HepG2 (cell line): ENCODE data around the gene SERTAD2. TPM values are rescaled to one million over a fixed set of nuclear protein-coding genes. Genes with fewer than 3 reads are reported as not detected.

Source experiments
- ATAC-seq: fragments of 200-7000 bp; cut with Tn5 transposase; 3 replicates; pipeline ENCODE4 v1.9.1; 2020; ENCODE audit warnings: mild to moderate bottlenecking, moderate library complexity
- BruUV-seq: library from RNA; stranded (reverse); fragments of 400-500 nt; replicated peaks from 2 replicates; lab custom pipeline; 2021; lab: Mats Ljungman, UMichigan
- CTCF ChIA-PET: fragments of 300-600 bp; formaldehyde crosslinking; extraction: SDS; loops from one replicate; lab custom pipeline; 2021; ENCODE audit warnings: low total read pairs, inconsistent platforms, low intra/inter-chr PET ratio; lab: Yijun Ruan, JAX
- POLR2A ChIA-PET: fragments of 350-600 bp; sonication (Branson Sonifier 250); formaldehyde crosslinking; loops from one replicate; lab custom pipeline; 2020; ENCODE audit warnings: antibody characterized with exemption, inconsistent platforms; lab: Yijun Ruan, JAX
- DNase-seq: peaks from one replicate; pipeline ENCODE4 v3.0.0-alpha.2; 2015; ENCODE audit warnings: low spot score
- FAIRE-seq: peaks from 3 replicates; lab custom pipeline; 2011; peaks lifted over from hg19 to GRCh38; lab: Jason Lieb, UNC
- H2AFZ ChIP-seq: one replicate; pipeline ENCODE4 v1.6.1; 2011; ENCODE audit warnings: low read length, inconsistent platforms
- H3K27ac ChIP-seq: fragments of 300-600 bp; 3 replicates; pipeline ENCODE4 v1.8.0; 2011; ENCODE audit warnings: mixed run types, mild to moderate bottlenecking, mixed read lengths, low read length, inconsistent platforms; ENCODE audit not compliant: insufficient read depth; ENCODE audit errors: extremely low read length
- H3K27me3 ChIP-seq, 2 experiments: fragments of 200-600 bp in 1 of 2; 2 replicates in 1 of 2; 3 replicates in 1 of 2; pipeline versions ENCODE4 v1.6.0 to v1.8.0; 2011; ENCODE audit warnings: low read length in 2 of 2, mild to moderate bottlenecking in 2 of 2, moderate library complexity in 2 of 2, inconsistent platforms in 1 of 2; ENCODE audit not compliant: insufficient read depth in 2 of 2, control insufficient read depth in 1 of 2
- H3K36me3 ChIP-seq, 2 experiments: fragments of 200-600 bp in 1 of 2; replicated peaks in 1 of 2; 2 replicates in 1 of 2; 3 replicates in 1 of 2; pipeline versions ENCODE4 v1.5.1 to v1.8.0; 2011; ENCODE audit warnings: low read length in 2 of 2, inconsistent platforms in 1 of 2; ENCODE audit not compliant: insufficient read depth in 2 of 2, control insufficient read depth in 1 of 2
- H3K4me1 ChIP-seq: 2 replicates; pipeline ENCODE4 v1.5.1; 2012; ENCODE audit warnings: low read length, inconsistent platforms; ENCODE audit not compliant: insufficient read depth
- H3K4me2 ChIP-seq: 2 replicates; pipeline ENCODE4 v1.6.0; 2011; ENCODE audit warnings: low read depth, low read length, inconsistent platforms
- H3K4me3 ChIP-seq, 3 experiments: fragments of 200-600 bp in 1 of 3; sonication (generic), shearing (Covaris generic) in 1 of 3; replicated peaks in 1 of 3; 2 replicates each; pipeline ENCODE4 v1.5.1; 2011 to 2016; ENCODE audit warnings: low read length in 3 of 3, inconsistent platforms in 2 of 3, low read depth in 2 of 3, mild to moderate bottlenecking in 2 of 3, control low read depth in 1 of 3, mixed read lengths in 1 of 3; ENCODE audit not compliant: insufficient read depth in 1 of 3
- H3K79me2 ChIP-seq: one replicate; pipeline ENCODE4 v1.6.1; 2011; ENCODE audit warnings: low read length, inconsistent platforms; ENCODE audit not compliant: insufficient read depth
- H3K9ac ChIP-seq: 2 replicates; pipeline ENCODE4 v1.6.0; 2011; ENCODE audit warnings: mild to moderate bottlenecking, low read depth, low read length, inconsistent platforms; ENCODE audit not compliant: insufficient read depth
- H3K9me3 ChIP-seq: 2 replicates; pipeline ENCODE4 v1.5.1; 2012; ENCODE audit warnings: mild to moderate bottlenecking, low read length
- H4K20me1 ChIP-seq: 2 replicates; pipeline ENCODE4 v1.6.0; 2011; ENCODE audit warnings: inconsistent platforms, mild to moderate bottlenecking, low read length, moderate library complexity; ENCODE audit not compliant: insufficient read depth
- FIP1L1 ChIP-seq: fragments of 200-400 bp; formaldehyde crosslinking; IDR thresholded peaks from 2 replicates; pipeline ENCODE4 v1.6.1; 2018; ENCODE audit warnings: low read depth, mild to moderate bottlenecking, low read length, moderate library complexity, borderline replicate concordance; ENCODE audit not compliant: insufficient read depth
- PHB2 ChIP-seq: fragments of 450-650 bp; IDR thresholded peaks from 2 replicates; pipeline ENCODE4 v1.6.1; 2018; ENCODE audit not compliant: partially characterized antibody
- RBM22 ChIP-seq: fragments of 200-400 bp; formaldehyde crosslinking; optimal IDR thresholded peaks from 2 replicates; pipeline ENCODE3; 2017; ENCODE audit warnings: mild to moderate bottlenecking, low read length, moderate library complexity
- ZBTB7A ChIP-seq: sonication (generic); formaldehyde crosslinking; IDR thresholded peaks from 2 replicates; pipeline ENCODE4 v1.8.0; 2022; ENCODE audit warnings: mild to moderate bottlenecking, missing genetic modification reagents
- ZNF562 ChIP-seq: sonication (generic); formaldehyde crosslinking; IDR thresholded peaks from 2 replicates; pipeline ENCODE4 v1.8.0; 2022; ENCODE audit warnings: missing genetic modification reagents, borderline replicate concordance
- ZNF670 ChIP-seq: sonication (generic); formaldehyde crosslinking; IDR thresholded peaks from 2 replicates; pipeline ENCODE4 v1.8.0; 2022; ENCODE audit warnings: mild to moderate bottlenecking, missing genetic modification reagents, borderline replicate concordance
- ZSCAN21 ChIP-seq: sonication (generic); formaldehyde crosslinking; IDR thresholded peaks from 2 replicates; pipeline ENCODE4 v1.8.0; 2022; ENCODE audit warnings: mild to moderate bottlenecking, missing genetic modification reagents, moderate library complexity, borderline replicate concordance
- WGBS: methylation state at CpG from one replicate; pipeline ENCODE4 v1.1.6; 2017; ENCODE audit warnings: low lambda C conversion rate; 5-methylcytosine and 5-hydroxymethylcytosine counted together
- in situ Hi-C: cut with HindIII; loops from 2 replicates; pipeline ENCODE4 v1.10.0; 2017; ENCODE audit warnings: low pct_unique_long_range_greater_than_20kb; ENCODE audit not compliant: extremely low pct_ligation_motif_present
- intact Hi-C: fragments of 100-400 bp; cut with micrococcal nuclease; formaldehyde crosslinking; loops from one replicate; pipeline ENCODE4 v1.10.0; 2022; ENCODE audit not compliant: unreplicated experiment
- polyA plus RNA-seq, 8 experiments: library from polyadenylated mRNA; depleted of rRNA in 3 of 8; stranded (reverse) in 7 of 8; unstranded in 1 of 8; fragments of >200 nt; fragmentation: Illumina TruSeq in 4 of 8; extraction: Trizol in 4 of 8; gene quantifications; 2 replicates each; pipeline versions ENCODE4 v1.2.1 to v1.2.3, GENCODE V29; 2011 to 2016; ENCODE audit warnings: low read depth in 4 of 8, missing spikeins in 1 of 8, mixed read lengths in 1 of 8; ENCODE audit not compliant: insufficient read depth in 1 of 8
- total RNA-seq, 5 experiments: library from RNA; depleted of rRNA; stranded (reverse); fragments of >200 nt; fragmentation: Illumina TruSeq; extraction: Trizol; gene quantifications; 2 replicates each; pipeline ENCODE4 v1.2.3, GENCODE V29; 2016; ENCODE audit warnings: low read depth in 1 of 5
- TF ChIP-seq, protein P1 (sequence below): sonication (generic); formaldehyde crosslinking; IDR thresholded peaks from 2 replicates; pipeline ENCODE4 v1.8.1; 2023; ENCODE audit warnings: missing genetic modification reagents, inconsistent platforms, borderline replicate concordance

SERTAD2 gene
- total and polyA plus RNA-seq, 2 of the 13 experiments (the other 11 are each of a cell fraction or from before 2014, with no cell fraction given), result 6.7 to 22.6 TPM

DNA sequence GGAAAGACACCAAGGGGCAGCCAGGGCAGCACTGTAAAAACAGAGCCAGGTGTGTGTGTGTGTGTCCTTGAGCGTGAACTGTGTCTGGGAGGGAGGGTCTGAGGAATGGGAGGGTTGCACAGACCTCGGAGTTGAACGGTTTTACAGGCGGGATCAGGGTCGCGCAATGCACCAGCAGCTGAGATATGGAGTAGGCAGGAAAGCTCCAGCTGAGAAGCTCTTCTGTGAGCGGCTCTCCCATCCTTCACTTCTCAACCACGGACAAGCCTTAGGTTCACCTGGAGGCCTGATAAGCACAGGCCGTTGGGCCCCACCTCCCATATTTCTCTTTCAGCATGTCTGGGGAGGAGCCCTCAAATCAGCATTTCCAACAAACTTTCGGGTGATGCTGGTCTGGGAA, 12.1 kb downstream of the SERTAD2 start (continued):
- TF ChIP-seq, protein P1, sequence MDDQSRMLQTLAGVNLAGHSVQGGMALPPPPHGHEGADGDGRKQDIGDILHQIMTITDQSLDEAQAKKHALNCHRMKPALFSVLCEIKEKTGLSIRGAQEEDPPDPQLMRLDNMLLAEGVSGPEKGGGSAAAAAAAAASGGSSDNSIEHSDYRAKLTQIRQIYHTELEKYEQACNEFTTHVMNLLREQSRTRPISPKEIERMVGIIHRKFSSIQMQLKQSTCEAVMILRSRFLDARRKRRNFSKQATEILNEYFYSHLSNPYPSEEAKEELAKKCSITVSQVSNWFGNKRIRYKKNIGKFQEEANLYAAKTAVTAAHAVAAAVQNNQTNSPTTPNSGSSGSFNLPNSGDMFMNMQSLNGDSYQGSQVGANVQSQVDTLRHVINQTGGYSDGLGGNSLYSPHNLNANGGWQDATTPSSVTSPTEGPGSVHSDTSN (CRISPR knock-in tag), result no peak
- TF ChIP-seq ZBTB7A (CRISPR knock-in tag), result no peak
- TF ChIP-seq PHB2, result no peak
- no peak for TF ChIP-seq ZNF562 (CRISPR knock-in tag)

DNA sequence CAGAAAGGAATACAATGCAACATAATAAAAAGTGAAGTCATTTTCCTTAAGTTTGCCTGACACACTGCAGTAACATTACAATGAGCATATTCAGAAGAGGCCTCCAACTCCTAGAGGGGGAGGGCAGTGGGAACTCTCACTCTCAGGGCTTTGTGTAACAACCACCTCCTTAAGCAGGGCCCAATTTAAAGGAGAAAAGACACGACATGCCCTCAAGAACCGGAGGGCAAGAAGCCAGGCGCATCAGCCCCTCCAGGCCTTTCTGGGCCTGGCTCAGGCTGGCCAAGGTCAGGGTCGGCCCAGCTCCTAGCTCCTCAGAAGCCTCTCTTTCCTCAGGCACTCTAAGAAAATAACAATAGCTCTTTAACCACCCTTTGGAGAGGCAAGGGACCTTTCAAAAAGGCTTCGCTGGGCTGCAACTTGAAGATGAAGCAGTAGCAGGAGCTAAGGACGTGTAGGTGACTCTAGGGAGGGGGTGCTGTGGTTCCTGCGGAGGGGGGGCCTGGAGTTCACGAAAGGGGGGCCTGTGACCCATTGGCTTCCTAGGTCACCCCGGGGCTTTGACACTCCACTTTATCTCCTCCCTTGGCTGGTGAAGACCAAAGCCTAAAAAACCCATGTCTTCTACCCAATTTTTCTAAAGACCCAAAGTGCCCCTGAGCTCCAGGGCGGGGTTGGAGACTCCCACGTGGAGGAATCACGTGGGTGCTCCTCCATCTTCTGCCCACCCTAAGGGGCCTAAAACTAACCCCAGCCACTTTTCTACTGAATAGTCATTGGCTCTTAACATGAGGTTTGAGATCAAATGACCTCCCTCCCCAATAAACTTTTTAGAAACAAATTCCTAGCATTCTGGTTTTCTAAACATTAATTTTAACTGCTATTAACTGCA, 13.3 kb downstream of the SERTAD2 start:
- Histone ChIP-seq H3K4me2 (no peak overlapping the region), H3K4me3 (no peak overlapping the region), H3K9ac (no peak overlapping the region), H4K20me1 (peaks cover 100% of the 10 kb centered on the region), H3K36me3 (peaks cover 18 to 43% of the 10 kb centered on the region in 2 experiments), H3K4me1 (peaks cover 60% of the 10 kb centered on the region), H3K27ac (no peak overlapping the region), H3K9me3 (no peaks in the 10 kb centered on the region), H3K79me2 (peaks cover 94% of the 10 kb centered on the region), H2AFZ (no peak overlapping the region), H3K27me3 (no peaks in the 10 kb centered on the region)
- intact Hi-C loops (no loop called here), in situ Hi-C loops (no loop called here)
- FAIRE-seq (no peak), DNase-seq (no peak), ATAC-seq (no peak)
- ChIA-PET CTCF (no interaction called here), POLR2A (interaction anchor here (1.8 kb wide), 1 partner anchor 10 kb away, joined by 4 read pairs; no protein-coding TSS in a partner anchor)
- no peak for TF ChIP-seq FIP1L1
- TF ChIP-seq ZNF670 (CRISPR knock-in tag), result no peak
- TF ChIP-seq ZSCAN21, result no peak
- peak; percentile 81 for TF ChIP-seq RBM22
- 93% methylated on average over 12 of the region's 12 CpGs for WGBS
- no TSS peak for BruUV-seq
